GM18907 (cell line): Measurements from ENCODE around the gene ZNF555.
"Not testable (repeated sequence)": the region's sequence is repeated elsewhere in the genome, so short reads cannot be mapped to it uniquely, and the experiment has no call there.

ENCODE experiments used
- ATAC-seq: cut with Tn5 transposase; IDR thresholded peaks from one replicate; pipeline ENCODE4 v1.9.1; 2021; ENCODE audit warnings: mild to moderate bottlenecking, moderate library complexity; ENCODE audit not compliant: unreplicated experiment

The ZNF555 gene

GRCh38 chr19:2840794-2841791 lies at the start of gene ZNF555:
Gene ZNF555 (plus strand): TSS chr19:2841475. CDS start chr19:2841573, 98 bp downstream.
- ATAC-seq: peak; percentile 90

DNA sequence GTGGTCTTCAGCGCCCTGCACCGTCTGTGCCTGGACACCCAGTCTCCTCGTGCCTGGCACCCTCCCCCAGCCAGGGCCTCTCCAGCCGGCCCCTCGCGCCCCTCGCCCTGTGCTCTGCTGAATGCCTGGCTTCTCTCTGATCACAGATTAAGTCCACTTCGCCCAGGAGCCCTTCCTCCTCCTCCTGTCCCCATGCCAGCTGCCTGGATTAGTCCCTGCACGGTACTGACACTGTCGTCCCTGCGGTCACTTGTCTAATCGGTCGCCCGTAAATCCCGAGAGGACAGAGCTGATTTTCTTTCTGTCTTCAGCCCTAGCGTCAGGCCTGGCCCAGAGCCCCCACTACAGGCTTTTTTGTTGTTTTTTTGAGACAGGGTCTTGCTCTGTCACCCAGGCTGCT lies 49.4 kb upstream of the ZNF555 start:
- ATAC-seq: no peak

GRCh38 chr19:2792666-2793065 lies 48.6 kb upstream of the ZNF555 start:
- not testable (repeated sequence) for ATAC-seq

GRCh38 chr19:2793126-2793525 lies 48.1 kb upstream of the ZNF555 start:
- no peak for ATAC-seq

DNA sequence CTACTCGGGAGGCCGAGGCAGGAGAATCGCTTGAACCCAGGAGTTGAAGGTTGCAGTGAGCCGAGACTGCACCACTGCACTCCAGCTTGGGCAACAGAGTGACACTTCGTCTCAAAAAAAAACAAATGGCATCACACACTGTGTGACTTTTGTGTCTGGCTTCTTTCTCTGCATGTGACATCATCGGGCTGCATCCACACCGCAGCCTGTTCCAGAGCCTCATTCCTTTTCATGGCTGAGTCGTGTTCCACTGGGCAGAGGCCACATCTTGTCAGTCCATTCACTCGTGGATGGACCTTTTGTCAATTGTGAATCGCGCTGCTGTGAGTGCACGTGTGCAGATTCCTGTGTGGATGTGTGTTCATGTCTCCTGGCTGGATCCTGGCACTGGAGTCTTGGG lies 47.7 kb upstream of the ZNF555 start:
- no peak for ATAC-seq

DNA sequence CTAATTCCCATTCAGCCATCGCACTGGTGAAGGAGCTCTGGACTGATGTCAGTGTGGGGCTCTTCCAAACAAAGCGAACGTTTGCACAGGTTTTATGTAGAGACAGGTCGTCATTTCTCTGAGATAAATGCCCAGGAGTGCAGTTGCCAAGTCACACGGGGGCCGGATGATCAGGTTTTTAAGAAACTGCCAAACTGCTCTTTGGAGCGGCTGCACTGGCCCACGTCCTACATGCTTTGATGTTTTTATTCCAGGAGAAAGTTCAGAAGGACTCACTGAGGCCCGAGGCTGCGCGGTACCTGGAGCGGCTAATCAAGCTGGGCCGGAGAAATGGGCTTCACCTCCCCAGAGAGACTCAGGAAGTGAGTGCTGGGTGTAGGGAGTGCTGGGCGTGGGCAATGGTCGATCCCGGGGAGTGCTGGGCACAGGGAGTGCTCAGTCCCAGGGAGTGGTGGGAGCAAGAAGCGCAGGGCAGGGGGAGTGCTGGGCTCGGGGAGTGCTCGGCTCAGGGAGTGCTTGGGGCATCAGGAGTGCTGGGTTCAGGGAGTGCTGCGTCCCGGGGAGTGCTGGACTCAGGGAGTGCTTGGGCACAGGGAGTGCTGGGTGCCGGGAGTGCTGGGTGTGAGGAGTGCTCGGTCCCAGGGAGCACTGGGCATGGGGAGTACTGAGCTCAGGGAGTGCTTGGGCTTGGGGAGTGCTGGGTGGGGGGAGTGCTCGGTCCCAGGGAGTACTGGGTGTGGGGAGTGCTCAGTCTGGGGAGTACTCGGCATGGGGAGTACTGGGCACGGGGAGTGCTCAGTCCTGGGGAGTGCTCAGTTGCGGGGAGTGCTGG lies 45.2 kb upstream of the ZNF555 start:
- ATAC-seq: no peak

GRCh38 chr19:2796659-2797266 lies 44.5 kb upstream of the ZNF555 start:
- ATAC-seq: no peak

DNA sequence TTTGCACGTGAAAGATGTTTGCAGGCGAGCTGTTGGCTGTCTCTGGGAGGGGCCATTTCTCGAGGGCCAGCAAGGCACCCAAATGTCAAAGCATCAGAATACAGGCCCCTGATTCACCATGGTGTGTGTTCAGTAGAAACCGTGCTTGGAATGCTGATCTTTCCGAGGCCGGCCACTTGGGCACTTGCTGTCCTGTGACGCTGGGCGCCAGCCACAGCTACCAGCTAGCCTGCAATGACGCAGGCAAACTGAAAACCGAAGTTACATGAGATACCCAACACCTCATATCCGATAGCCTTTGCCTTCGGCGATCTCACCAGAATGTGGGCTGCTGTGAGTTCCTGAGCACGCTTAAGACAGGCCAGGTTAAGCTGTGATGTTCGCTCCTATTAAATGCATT lies 44.0 kb upstream of the ZNF555 start:
- no peak for ATAC-seq

DNA sequence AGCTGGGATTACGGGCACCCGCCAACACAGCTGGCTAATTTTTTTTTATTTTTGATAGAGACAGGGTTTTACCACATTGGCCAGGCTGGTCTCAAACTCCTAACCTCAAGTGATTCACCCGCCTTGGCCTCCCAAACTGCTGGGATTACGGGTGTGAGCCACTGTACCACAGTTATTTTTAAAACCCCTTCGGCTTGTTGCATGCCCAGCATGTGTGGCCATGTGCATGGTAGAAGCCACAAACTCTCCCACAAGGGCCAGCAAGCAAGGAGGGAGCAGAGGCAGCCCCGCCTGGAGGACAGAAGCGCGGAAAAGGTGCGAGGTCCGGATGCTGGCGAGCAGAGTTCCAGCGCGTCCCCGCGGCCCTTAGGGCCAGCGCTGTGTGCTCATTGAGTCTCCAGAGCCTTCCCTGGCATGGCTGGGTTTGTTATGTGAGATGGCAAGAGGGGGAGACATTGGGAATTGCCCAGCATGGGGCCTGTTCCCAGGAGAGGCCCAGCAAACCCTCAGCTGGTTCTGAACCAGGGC lies 43.1 kb upstream of the ZNF555 start:
- no peak for ATAC-seq

DNA sequence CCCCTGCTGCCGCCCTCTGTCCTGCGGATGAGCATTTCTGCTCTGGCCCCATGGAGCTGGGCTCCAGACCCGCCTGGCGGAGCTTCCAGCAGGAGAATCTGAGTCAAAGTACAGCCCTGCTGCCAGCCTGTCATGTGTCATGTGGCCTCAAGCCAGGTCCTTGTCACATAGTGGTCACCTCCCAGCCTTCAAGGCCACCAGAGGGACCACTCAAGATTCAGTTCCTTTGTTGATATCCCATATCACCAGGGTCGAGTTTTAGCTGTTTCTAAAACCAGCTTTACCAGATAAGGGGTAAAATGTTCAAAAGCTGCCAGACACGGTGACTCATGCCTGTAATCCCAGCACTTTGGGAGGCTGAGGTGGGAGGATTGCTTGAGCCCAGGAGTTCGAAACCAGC lies 42.5 kb upstream of the ZNF555 start:
- no peak for ATAC-seq

DNA sequence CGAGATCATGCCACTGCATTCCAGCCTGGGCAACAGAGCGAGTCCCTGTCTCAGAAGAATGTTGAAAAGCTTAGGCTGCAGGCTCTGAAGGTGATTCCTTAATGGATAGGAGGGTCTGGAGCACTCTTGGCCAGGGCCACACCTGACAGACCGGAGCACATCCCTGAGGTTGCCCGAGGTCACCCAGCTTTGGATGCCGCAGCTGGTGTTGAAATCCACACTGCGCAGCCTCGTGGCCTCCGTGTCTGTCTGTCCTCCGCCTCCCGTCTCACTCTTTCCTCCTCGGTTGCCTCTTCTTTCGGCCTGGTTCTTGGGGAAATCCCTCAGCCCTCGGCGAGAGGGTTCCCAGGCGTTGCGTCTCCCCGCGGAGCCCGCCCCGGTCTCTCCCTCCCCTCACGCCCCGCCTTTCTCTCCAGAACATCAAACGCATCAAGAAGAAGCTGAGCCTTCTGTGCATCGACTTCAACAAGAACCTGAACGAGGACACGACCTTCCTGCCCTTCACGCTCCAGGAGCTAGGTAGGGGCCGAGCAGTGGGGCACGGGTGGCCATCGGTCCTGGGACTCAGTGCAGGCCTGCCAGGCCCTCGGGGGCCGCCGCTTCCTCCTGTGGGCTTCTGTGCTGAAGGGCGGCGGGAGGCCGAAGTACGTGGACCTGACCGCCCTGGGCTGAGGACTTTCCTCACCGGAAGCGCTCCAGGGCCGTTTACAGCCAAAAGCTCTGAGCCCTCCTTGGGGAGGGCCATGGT lies 41.8 kb upstream of the ZNF555 start:
- no peak for ATAC-seq

- ATAC-seq: no peak
Measured at GRCh38 chr19:2800506-2800905, 40.8 kb upstream of the ZNF555 start.

- no peak for ATAC-seq
Measured at GRCh38 chr19:2802826-2803225, 38.4 kb upstream of the ZNF555 start.

GRCh38 chr19:2803486-2804155 lies 37.7 kb upstream of the ZNF555 start:
- ATAC-seq: no peak

DNA sequence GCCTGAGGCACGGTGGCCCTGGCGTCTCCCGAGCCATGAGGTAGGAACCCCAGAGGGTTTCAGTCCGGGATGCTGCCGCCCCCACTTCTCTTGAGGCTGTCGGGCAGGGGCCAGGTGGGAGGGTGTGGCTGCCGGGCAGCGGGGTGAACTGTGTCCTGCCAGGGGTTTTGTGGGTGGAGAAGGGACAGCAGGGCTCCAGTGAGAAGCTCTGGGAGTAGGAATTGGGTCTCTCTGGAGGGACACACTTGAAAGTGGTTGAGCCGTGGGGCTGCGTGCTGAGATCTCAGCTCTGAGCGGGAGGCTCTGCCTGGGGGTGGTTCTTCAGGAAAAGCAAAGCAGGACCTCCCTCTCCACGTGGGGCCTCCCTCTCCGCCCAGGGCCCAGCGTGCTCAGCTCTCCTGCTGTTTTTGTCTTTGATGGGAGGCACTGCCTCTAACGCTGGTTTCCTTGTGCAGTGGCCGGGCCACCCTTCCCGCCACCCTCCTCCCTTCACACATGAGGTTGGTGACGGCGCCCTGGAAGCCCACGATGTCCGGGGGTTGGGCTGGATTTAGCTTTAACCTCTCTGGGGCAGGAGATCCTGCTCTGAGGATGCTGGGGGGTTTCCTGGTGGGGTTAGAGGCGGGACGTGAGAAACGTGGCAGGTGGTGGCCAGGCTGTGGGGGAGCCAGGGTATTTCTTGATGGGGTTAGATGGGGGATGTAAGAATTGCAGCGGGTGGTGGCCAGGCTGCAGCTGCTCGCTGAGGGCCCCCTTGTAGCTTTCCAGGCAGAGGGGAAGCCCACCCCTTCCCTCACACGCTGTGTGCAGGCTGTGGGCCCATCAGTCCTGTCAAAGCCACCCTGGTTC lies 36.9 kb upstream of the ZNF555 start:
- no peak for ATAC-seq

DNA sequence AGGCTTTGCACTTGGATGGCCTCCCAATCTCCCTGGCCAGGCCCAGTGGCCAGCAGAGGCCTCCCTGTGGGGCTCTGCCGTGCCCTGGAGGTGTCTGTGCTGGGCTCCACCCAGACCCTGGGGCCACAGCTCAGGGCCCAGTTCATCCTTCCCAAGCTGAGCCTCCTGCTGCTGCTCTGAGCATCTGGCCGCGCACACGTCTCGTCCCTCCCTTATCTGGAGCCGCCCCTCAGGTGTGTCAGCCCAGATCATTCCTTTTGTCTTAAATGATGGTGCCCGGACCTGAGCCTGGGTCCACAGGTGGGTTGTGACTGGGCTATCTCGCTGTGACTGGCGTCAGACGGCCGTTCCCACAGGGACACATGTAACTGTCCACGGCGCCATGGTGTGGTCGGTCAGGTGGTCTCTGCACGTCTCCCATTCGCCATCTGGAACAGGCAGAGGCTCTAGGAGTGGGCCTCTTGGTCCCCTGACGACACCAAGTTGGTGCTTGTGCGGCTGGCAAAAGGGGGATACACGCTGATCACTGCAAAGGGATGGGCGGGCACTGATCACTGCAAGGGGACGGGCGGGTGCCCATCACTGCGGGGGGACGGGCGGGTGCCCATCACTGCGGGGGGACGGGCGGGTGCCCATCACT lies 35.9 kb upstream of the ZNF555 start:
- no peak for ATAC-seq

DNA sequence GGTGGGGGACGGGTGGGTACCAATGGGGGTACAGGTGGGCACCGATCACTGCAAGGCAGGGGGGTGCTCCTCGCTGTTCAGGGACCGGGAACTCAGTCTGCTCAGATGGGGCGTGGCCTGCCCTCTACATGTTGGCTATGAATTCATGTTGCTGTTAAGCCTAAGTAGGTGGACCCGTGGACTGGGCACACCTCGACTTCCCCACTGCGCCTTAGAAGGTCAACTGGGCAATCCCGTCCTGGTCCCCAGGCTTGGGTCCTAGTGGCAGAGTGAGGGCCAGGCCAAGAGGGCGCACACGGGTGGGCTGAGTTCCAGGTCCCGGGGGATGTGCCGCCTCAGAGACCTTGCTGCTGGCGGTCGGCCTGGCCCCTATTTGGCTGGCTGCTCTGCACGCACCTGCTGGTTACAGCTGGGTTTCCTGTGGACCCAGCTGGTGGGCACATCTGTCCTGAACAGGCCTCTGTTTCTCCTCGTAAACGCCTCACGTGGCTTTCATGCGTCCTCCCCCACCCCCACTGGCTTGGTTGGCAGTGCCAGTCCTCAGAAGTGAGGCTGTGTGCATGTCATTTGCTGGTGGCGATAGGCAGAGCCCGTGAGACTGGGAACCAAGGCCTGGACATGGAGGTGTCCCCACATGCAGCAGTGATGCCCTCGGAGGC lies 35.2 kb upstream of the ZNF555 start:
- ATAC-seq: no peak
